GM19463 (cell line): ENCODE measurements around the gene CNDP2.

ENCODE experiments used
- ATAC-seq: cut with Tn5 transposase; IDR thresholded peaks from one replicate; pipeline ENCODE4 v1.9.1; 2021; ENCODE audit warnings: mild to moderate bottlenecking, moderate library complexity; ENCODE audit not compliant: unreplicated experiment

Gene CNDP2

GRCh38 chr18:74472312-74472711 is 23.9 kb upstream of the CNDP2 start:
- no peak for ATAC-seq

- ATAC-seq: no peak
These were observed 22.1 kb upstream of the CNDP2 start for GRCh38 chr18:74473976-74474640.

GRCh38 chr18:74476140-74476539 is 20.0 kb upstream of the CNDP2 start:
- no peak for ATAC-seq

- no peak for ATAC-seq
These were observed 18.4 kb upstream of the CNDP2 start for GRCh38 chr18:74477771-74478170.

GRCh38 chr18:74478316-74478715 is 17.8 kb upstream of the CNDP2 start:
- ATAC-seq: no peak

- no peak for ATAC-seq
These were observed 17.3 kb upstream of the CNDP2 start for GRCh38 chr18:74478880-74479279.

- no peak for ATAC-seq
These were observed 16.5 kb upstream of the CNDP2 start for GRCh38 chr18:74479486-74480148.

GRCh38 chr18:74480149-74480651 is 16.0 kb upstream of the CNDP2 start:
- no peak for ATAC-seq

- no peak for ATAC-seq
These were observed 13.5 kb upstream of the CNDP2 start for GRCh38 chr18:74482697-74483096.

- no peak for ATAC-seq
These were observed 9.9 kb upstream of the CNDP2 start for GRCh38 chr18:74486119-74486849.

GRCh38 chr18:74488354-74488753 is 7.8 kb upstream of the CNDP2 start:
- ATAC-seq: no peak

GRCh38 chr18:74488864-74489263 is 7.3 kb upstream of the CNDP2 start:
- ATAC-seq: no peak

GRCh38 chr18:74489676-74490075 is 6.5 kb upstream of the CNDP2 start:
- no peak for ATAC-seq

GRCh38 chr18:74492259-74492658 is 3.9 kb upstream of the CNDP2 start:
- no peak for ATAC-seq

- no peak for ATAC-seq
These were observed 2.5 kb upstream of the CNDP2 start for GRCh38 chr18:74493689-74494088.

- ATAC-seq: no peak
These were observed 1.6 kb upstream of the CNDP2 start for GRCh38 chr18:74494514-74494913.

- ATAC-seq: peak; percentile 28
These were observed 553 bp downstream of the CNDP2 start for GRCh38 chr18:74496508-74497323.

GRCh38 chr18:74497324-74497676 is 1.1 kb downstream of the CNDP2 start:
- no peak for ATAC-seq

- ATAC-seq: no peak
These were observed 1.6 kb downstream of the CNDP2 start for GRCh38 chr18:74497778-74498177.

GRCh38 chr18:74498712-74499627 is 2.8 kb downstream of the CNDP2 start:
- peak; percentile 31 for ATAC-seq
